T-cell (primary cell): Measurements from ENCODE around the gene CNGB1. TPM values are rescaled to one million over a fixed set of nuclear protein-coding genes. Genes with fewer than 3 reads are reported as not detected.

Experiments used
- ATAC-seq, 4 experiments: fragments of 200-7000 bp in 3 of 4; fragments of 150-1000 bp in 1 of 4; cut with Tn5 transposase; replicated peaks in 1 of 4; 1 replicate in 3 of 4; 2 replicates in 1 of 4; pipeline ENCODE4 v1.10.0; 2021; ENCODE audit warnings: moderate library complexity in 3 of 4, mild to moderate bottlenecking in 2 of 4, moderate number of reproducible peaks in 1 of 4
- CTCF ChIA-PET, 2 donors: fragments of 300-600 bp; sonication (Branson Sonifier 250); formaldehyde crosslinking; loops; one replicate each; lab custom pipeline; 2022; ENCODE audit warnings: antibody characterized with exemption in 2 of 2; lab: Charles Lee
- POLR2A ChIA-PET, 2 donors: fragments of 300-600 bp; sonication (Branson Sonifier 250); formaldehyde crosslinking; loops; one replicate each; lab custom pipeline; 2022; ENCODE audit warnings: antibody characterized with exemption in 2 of 2; lab: Charles Lee
- DNase-seq, 35 experiments: peaks; one replicate each; pipeline versions ENCODE4 v3.0.0 to v3.0.0-alpha.2; 2013 to 2023
- H3K27ac ChIP-seq: one replicate; pipeline ENCODE4 v1.5.1; 2013; ENCODE audit warnings: low read length
- H3K27me3 ChIP-seq, 2 experiments: replicated peaks in 1 of 2; 1 replicate in 1 of 2; 2 replicates in 1 of 2; pipeline versions ENCODE4 v1.6.1 to v1.7.0; 2013; ENCODE audit warnings: low read length in 1 of 2, mixed read lengths in 1 of 2; ENCODE audit not compliant: control insufficient read depth in 2 of 2, insufficient read depth in 2 of 2; ENCODE audit errors: extremely low read depth in 1 of 2
- H3K36me3 ChIP-seq, 2 donors: 1 replicate in 1 of 2; 2 replicates in 1 of 2; pipeline versions ENCODE4 v1.6.1 to v1.7.0; 2013; ENCODE audit warnings: low read length in 1 of 2; ENCODE audit not compliant: control insufficient read depth in 2 of 2, insufficient read depth in 1 of 2; ENCODE audit errors: extremely low read depth in 1 of 2
- H3K4me1 ChIP-seq, 2 experiments: 1 replicate in 1 of 2; 2 replicates in 1 of 2; pipeline versions ENCODE4 v1.6.1 to v1.7.0; 2013; ENCODE audit warnings: low read length in 2 of 2, mixed read lengths in 1 of 2; ENCODE audit not compliant: insufficient read depth in 2 of 2, control insufficient read depth in 1 of 2; ENCODE audit errors: extremely low read depth in 1 of 2
- H3K4me3 ChIP-seq, 2 donors: 1 replicate in 1 of 2; 2 replicates in 1 of 2; pipeline versions ENCODE4 v1.5.1 to v1.7.0; 2013; ENCODE audit warnings: mild to moderate bottlenecking in 2 of 2, low read length in 1 of 2, moderate library complexity in 1 of 2; ENCODE audit not compliant: control insufficient read depth in 1 of 2; ENCODE audit errors: extremely low read depth in 1 of 2
- H3K9me3 ChIP-seq: 2 replicates; pipeline ENCODE4 v1.7.0; 2013
- H3K27ac Mint-ChIP-seq, 2 donors: one replicate each; pipeline ENCODE4 v1.8.0; 2020 to 2021; ENCODE audit warnings: mild to moderate bottlenecking in 2 of 2, mixed read lengths in 2 of 2
- H3K27me3 Mint-ChIP-seq, 2 donors: one replicate each; pipeline ENCODE4 v1.8.0; 2021 to 2022; ENCODE audit warnings: mixed read lengths in 2 of 2
- H3K36me3 Mint-ChIP-seq: one replicate; pipeline ENCODE4 v1.8.0; 2021; ENCODE audit warnings: mixed read lengths
- H3K4me1 Mint-ChIP-seq, 3 donors: one replicate each; pipeline ENCODE4 v1.8.0; 2020 to 2022; ENCODE audit warnings: mixed read lengths in 3 of 3, mild to moderate bottlenecking in 1 of 3
- H3K4me3 Mint-ChIP-seq, 3 donors: one replicate each; pipeline ENCODE4 v1.8.0; 2020 to 2022; ENCODE audit warnings: mild to moderate bottlenecking in 3 of 3, mixed read lengths in 3 of 3, moderate library complexity in 3 of 3
- H3K9me3 Mint-ChIP-seq, 3 donors: one replicate each; pipeline ENCODE4 v1.8.0; 2020 to 2022; ENCODE audit warnings: mixed read lengths in 3 of 3
- WGBS: methylation state at CpG from one replicate; pipeline ENCODE4 v1.1.5; 2013; ENCODE audit warnings: missing lambda C conversion rate; ENCODE audit not compliant: insufficient coverage; 5-methylcytosine and 5-hydroxymethylcytosine counted together
- total RNA-seq, 35 experiments: library from RNA in 6 of 35; stranded (reverse) in 6 of 35; fragments of 120-200 nt in 1 of 35; gene quantifications; one replicate each; pipeline versions ENCODE4 v1.2.1 to v1.2.4 and lab custom pipeline; 2013 to 2026

The CNGB1 gene
- total RNA-seq, 5 donors from 2014 or later (not counting 1 experiment from before 2014, with no cell fraction given), result not detected

- Mint-ChIP-seq H3K4me1 (peaks cover 0 to 4% (median 2%) of the 10 kb centered on the region in 3 donors), H3K27me3 (peaks cover 7% of the 10 kb centered on the region in 2 donors), H3K27ac (no peak overlapping the region), H3K9me3 (no peaks in the 10 kb centered on the region), H3K36me3 (no peaks in the 10 kb centered on the region), H3K4me3 (no peak overlapping the region)
- no peaks in the 10 kb centered on the region for H3K4me1 ChIP-seq
- no peak overlapping the region for H3K27ac ChIP-seq
- no peak for ATAC-seq
- no peaks in the 10 kb centered on the region for H3K9me3 ChIP-seq
- no peaks in the 10 kb centered on the region for H3K36me3 ChIP-seq
- 83% methylated on average over 7 of the region's 12 CpGs for WGBS
- no peak for DNase-seq
- POLR2A ChIA-PET, result no interaction called here
- CTCF ChIA-PET, result no interaction called here
- H3K27me3 ChIP-seq, result peaks cover 0 to 30% of the 10 kb centered on the region in 2 experiments
- no peak overlapping the region for H3K4me3 ChIP-seq
These were observed 62.4 kb downstream of the CNGB1 start for GRCh38 chr16:57908409-57908987.

GRCh38 chr16:57906382-57907316 lies 64.3 kb downstream of the CNGB1 start:
- Histone ChIP-seq H3K9me3 (no peaks in the 10 kb centered on the region), H3K4me3 (no peak overlapping the region), H3K4me1 (no peaks in the 10 kb centered on the region), H3K27ac (no peak overlapping the region), H3K27me3 (peaks cover 0 to 39% of the 10 kb centered on the region in 2 experiments), H3K36me3 (no peaks in the 10 kb centered on the region)
- ATAC-seq (peak in 3 of 4 experiments; percentile 49 to 60 (median 57)), DNase-seq (peak in 17 of 35 experiments; percentile 3 to 43 (median 13))
- Mint-ChIP-seq H3K27me3 (peaks cover 10 to 12% of the 10 kb centered on the region in 2 donors), H3K4me3 (no peak overlapping the region), H3K36me3 (no peaks in the 10 kb centered on the region), H3K4me1 (peaks cover 0 to 4% (median 2%) of the 10 kb centered on the region in 3 donors), H3K27ac (no peak overlapping the region), H3K9me3 (no peaks in the 10 kb centered on the region)
- ChIA-PET POLR2A (no interaction called here), CTCF (interaction anchor here (0.5 to 1.2 kb wide), 5 partner anchors 94 to 996 kb away, joined by 3 to 8 read pairs (median 4); partner anchors contain the start of gene USB1 (in 1 of the 2))
- 33% methylated on average over 22 of the region's 28 CpGs for WGBS

- WGBS, result 83% methylated on average over 8 of the region's 8 CpGs
- Mint-ChIP-seq H3K9me3 (no peaks in the 10 kb centered on the region), H3K4me1 (peaks cover 0 to 8% (median 2%) of the 10 kb centered on the region in 3 donors), H3K27ac (no peak overlapping the region), H3K4me3 (no peak overlapping the region), H3K36me3 (no peaks in the 10 kb centered on the region), H3K27me3 (peaks cover 13 to 22% of the 10 kb centered on the region in 2 donors)
- Histone ChIP-seq H3K36me3 (no peaks in the 10 kb centered on the region), H3K4me3 (no peak overlapping the region), H3K27me3 (peaks cover 0 to 43% of the 10 kb centered on the region in 2 experiments), H3K27ac (no peak overlapping the region), H3K4me1 (peaks cover 0 to 5% of the 10 kb centered on the region in 2 experiments), H3K9me3 (no peaks in the 10 kb centered on the region)
- ChIA-PET POLR2A (no interaction called here), CTCF (no interaction called here)
- DNase-seq (no peak), ATAC-seq (no peak)
These were observed 66.8 kb downstream of the CNGB1 start for GRCh38 chr16:57904101-57904500.

- no peaks in the 10 kb centered on the region for H3K36me3 ChIP-seq
- H3K4me3 ChIP-seq, result no peak overlapping the region
- POLR2A ChIA-PET, result interaction anchor here in 1 of 2 donors (0.7 kb wide), 1 partner anchor 99 kb away, joined by 7 read pairs; no protein-coding TSS in a partner anchor
- H3K9me3 Mint-ChIP-seq, result no peaks in the 10 kb centered on the region
- CTCF ChIA-PET, result interaction anchor here in 1 of 2 donors (0.5 kb wide), 1 partner anchor 123 kb away, joined by 4 read pairs; no protein-coding TSS in a partner anchor
- DNase-seq (no peak), ATAC-seq (no peak)
- peaks cover 0 to 42% of the 10 kb centered on the region in 2 experiments for H3K27me3 ChIP-seq
- peaks cover 13 to 22% of the 10 kb centered on the region in 2 donors for H3K27me3 Mint-ChIP-seq
- peaks cover 0 to 5% of the 10 kb centered on the region in 2 experiments for H3K4me1 ChIP-seq
- H3K4me3 Mint-ChIP-seq, result no peak overlapping the region
- peaks cover 0 to 8% (median 2%) of the 10 kb centered on the region in 3 donors for H3K4me1 Mint-ChIP-seq
- no peaks in the 10 kb centered on the region for H3K36me3 Mint-ChIP-seq
- no peaks in the 10 kb centered on the region for H3K9me3 ChIP-seq
- no peak overlapping the region for H3K27ac Mint-ChIP-seq
- H3K27ac ChIP-seq, result no peak overlapping the region
- WGBS, result 84% methylated on average over 8 of the region's 18 CpGs
These were observed 67.3 kb downstream of the CNGB1 start for GRCh38 chr16:57903656-57904055.

- DNase-seq, result no peak
- no peak for ATAC-seq
- ChIA-PET POLR2A (no interaction called here), CTCF (interaction anchor here in 1 of 2 donors (0.5 to 0.7 kb wide), 3 partner anchors 435 to 1027 kb away, joined by 3 to 6 read pairs (median 4); no protein-coding TSS in a partner anchor)
- H3K36me3 ChIP-seq, result no peaks in the 10 kb centered on the region
- Mint-ChIP-seq H3K9me3 (no peaks in the 10 kb centered on the region), H3K4me3 (no peak overlapping the region), H3K27ac (peak overlapping the region in 1 of 2 donors; percentile 16), H3K36me3 (no peaks in the 10 kb centered on the region), H3K27me3 (peaks cover 13 to 21% of the 10 kb centered on the region in 2 donors), H3K4me1 (peaks cover 0 to 8% (median 2%) of the 10 kb centered on the region in 3 donors)
- peaks cover 0 to 38% of the 10 kb centered on the region in 2 experiments for H3K27me3 ChIP-seq
- no peaks in the 10 kb centered on the region for H3K9me3 ChIP-seq
- WGBS, result 92% methylated on average over 11 of the region's 12 CpGs
- H3K4me1 ChIP-seq, result peaks cover 0 to 5% of the 10 kb centered on the region in 2 experiments
- H3K4me3 ChIP-seq, result no peak overlapping the region
- no peak overlapping the region for H3K27ac ChIP-seq
These were observed 69.4 kb downstream of the CNGB1 start for GRCh38 chr16:57901480-57902069.
